Mesenchymal stem cell (in vitro differentiated cells and primary cell): ENCODE data around the gene PPP6R1.

Experiments
- DNase-seq: peaks from one replicate; pipeline ENCODE4 v3.0.0-alpha.2; 2013
- H2AFZ ChIP-seq: one replicate; pipeline ENCODE4 v1.6.1; 2013; ENCODE audit warnings: low read depth, mild to moderate bottlenecking, control low read depth, inconsistent platforms, low read length, moderate library complexity
- H2AK5ac ChIP-seq: 2 replicates; pipeline ENCODE4 v1.6.1; 2013; ENCODE audit warnings: low read length, moderate library complexity, mild to moderate bottlenecking, inconsistent platforms; ENCODE audit not compliant: severe bottlenecking
- H2BK120ac ChIP-seq: one replicate; pipeline ENCODE4 v1.6.1; 2013; ENCODE audit warnings: low read depth, mild to moderate bottlenecking, inconsistent platforms, low read length, moderate library complexity
- H2BK12ac ChIP-seq, 2 experiments: one replicate each; pipeline ENCODE4 v1.6.1; 2013; ENCODE audit warnings: inconsistent platforms in 2 of 2, low read length in 2 of 2, mild to moderate bottlenecking in 2 of 2, moderate library complexity in 2 of 2, control low read depth in 1 of 2
- H2BK15ac ChIP-seq: one replicate; pipeline ENCODE4 v1.6.1; 2013; ENCODE audit warnings: mild to moderate bottlenecking, low read depth, inconsistent platforms; ENCODE audit not compliant: poor library complexity, severe bottlenecking
- H2BK5ac ChIP-seq: 2 replicates; pipeline ENCODE4 v1.6.1; 2013; ENCODE audit warnings: low read depth, mild to moderate bottlenecking, low read length, control low read depth, inconsistent platforms; ENCODE audit not compliant: poor library complexity, severe bottlenecking
- H3K14ac ChIP-seq, 2 experiments: one replicate each; pipeline ENCODE4 v1.6.1; 2013; ENCODE audit warnings: inconsistent platforms in 2 of 2, low read length in 2 of 2, control low read depth in 1 of 2, mild to moderate bottlenecking in 1 of 2, moderate library complexity in 1 of 2
- H3K18ac ChIP-seq, 2 experiments: one replicate each; pipeline ENCODE4 v1.6.1; 2013; ENCODE audit warnings: inconsistent platforms in 2 of 2, low read length in 2 of 2, control low read depth in 1 of 2, low read depth in 1 of 2, mild to moderate bottlenecking in 1 of 2
- H3K23ac ChIP-seq, 2 experiments: one replicate each; pipeline ENCODE4 v1.6.1; 2013; ENCODE audit warnings: inconsistent platforms in 2 of 2, low read length in 2 of 2, mild to moderate bottlenecking in 2 of 2, moderate library complexity in 2 of 2, control low read depth in 1 of 2
- H3K27ac ChIP-seq: 2 replicates; pipeline ENCODE4 v1.5.1; 2013; ENCODE audit warnings: mild to moderate bottlenecking, moderate library complexity, low read length, control low read depth, inconsistent platforms; ENCODE audit not compliant: poor library complexity, severe bottlenecking
- H3K27me3 ChIP-seq, 2 experiments: 2 replicates each; pipeline versions ENCODE4 v1.6.1 to v1.7.0; 2013; ENCODE audit warnings: low read length in 2 of 2, mild to moderate bottlenecking in 2 of 2, moderate library complexity in 2 of 2, control low read depth in 1 of 2, inconsistent platforms in 1 of 2; ENCODE audit not compliant: control insufficient read depth in 1 of 2, insufficient read depth in 1 of 2
- H3K36me3 ChIP-seq, 2 experiments: 2 replicates each; pipeline versions ENCODE4 v1.6.1 to v1.7.0; 2013; ENCODE audit warnings: low read length in 2 of 2, control low read depth in 1 of 2, inconsistent platforms in 1 of 2, low read depth in 1 of 2, mild to moderate bottlenecking in 1 of 2; ENCODE audit not compliant: insufficient read depth in 2 of 2, control insufficient read depth in 1 of 2
- H3K4ac ChIP-seq, 2 experiments: one replicate each; pipeline ENCODE4 v1.6.1; 2013; ENCODE audit warnings: inconsistent platforms in 2 of 2, low read length in 2 of 2, mild to moderate bottlenecking in 2 of 2, moderate library complexity in 2 of 2, control low read depth in 1 of 2, low read depth in 1 of 2
- H3K4me1 ChIP-seq: 2 replicates; pipeline ENCODE4 v1.6.1; 2013; ENCODE audit warnings: low read depth, low read length, control low read depth; ENCODE audit not compliant: control insufficient read depth, insufficient read depth
- H3K4me2 ChIP-seq: 2 replicates; pipeline ENCODE4 v1.6.1; 2013; ENCODE audit warnings: low read length, mild to moderate bottlenecking, inconsistent platforms; ENCODE audit not compliant: poor library complexity, severe bottlenecking
- H3K4me3 ChIP-seq, 2 experiments: 2 replicates each; pipeline versions ENCODE4 v1.5.1 to v1.7.0; 2013; ENCODE audit warnings: low read length in 2 of 2, mild to moderate bottlenecking in 2 of 2, control low read depth in 1 of 2, low read depth in 1 of 2; ENCODE audit not compliant: insufficient read depth in 1 of 2
- H3K79me1 ChIP-seq: replicated peaks from 2 replicates; pipeline ENCODE4 v1.6.1; 2013; ENCODE audit warnings: mild to moderate bottlenecking, control low read depth, low read length, inconsistent platforms; ENCODE audit not compliant: poor library complexity, severe bottlenecking
- H3K9ac ChIP-seq: 2 replicates; pipeline ENCODE4 v1.7.0; 2013; ENCODE audit warnings: mild to moderate bottlenecking, low read length, moderate library complexity
- H3K9me3 ChIP-seq: 2 replicates; pipeline ENCODE4 v1.7.0; 2013; ENCODE audit warnings: mild to moderate bottlenecking, low read length; ENCODE audit not compliant: control insufficient read depth
- H4K8ac ChIP-seq: one replicate; pipeline ENCODE4 v1.6.1; 2013; ENCODE audit warnings: inconsistent platforms, mild to moderate bottlenecking, low read length, moderate library complexity
- H4K91ac ChIP-seq: one replicate; pipeline ENCODE4 v1.6.1; 2013; ENCODE audit warnings: mild to moderate bottlenecking, low read length, inconsistent platforms
- WGBS: methylation state at CpG from one replicate; pipeline ENCODE4 v1.1.7; 2013; ENCODE audit warnings: mixed read lengths; 5-methylcytosine and 5-hydroxymethylcytosine counted together

The PPP6R1 gene

DNA sequence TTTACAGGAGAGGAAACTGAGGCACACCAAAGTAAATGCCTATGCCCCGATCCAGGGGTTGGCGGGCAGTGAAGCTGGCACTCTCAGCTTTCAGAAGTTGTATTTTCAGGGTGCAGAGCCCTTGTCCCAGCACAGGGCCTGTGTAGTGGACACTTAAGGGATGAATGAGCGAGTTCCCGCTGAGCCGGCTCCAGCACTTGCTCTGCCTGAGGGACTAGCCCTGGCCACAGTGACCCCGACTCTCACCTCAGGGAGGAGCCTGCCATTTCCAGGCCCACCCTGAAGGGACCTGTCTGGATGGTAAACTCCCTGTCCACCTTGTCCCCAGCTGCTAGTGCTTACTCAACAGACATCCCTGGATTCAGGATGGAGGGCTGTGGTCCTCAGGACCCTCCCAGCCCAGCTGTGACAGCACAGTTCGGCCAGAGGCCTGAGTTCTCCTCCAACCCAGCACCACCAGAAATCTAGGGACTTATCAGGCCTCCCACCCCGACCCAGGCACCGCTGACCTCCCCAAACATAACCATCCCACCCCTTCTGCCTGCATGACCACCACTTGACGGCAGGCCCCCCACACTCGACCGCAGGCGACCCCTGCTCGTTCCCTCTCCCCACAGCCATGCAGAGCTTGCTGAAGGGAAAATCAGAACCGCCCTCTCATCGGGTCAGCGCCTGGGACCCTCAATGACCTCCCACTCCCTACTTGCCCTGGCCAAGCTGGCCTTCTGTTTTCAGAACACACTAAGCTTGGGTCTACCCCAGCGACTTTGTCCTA lies 8.4 kb downstream of the PPP6R1 start:
- Histone ChIP-seq H3K4ac (no peak overlapping the region), H3K4me2 (no peak overlapping the region), H4K91ac (no peak overlapping the region), H3K27ac (no peak overlapping the region), H3K9ac (no peak overlapping the region), H4K8ac (no peak overlapping the region), H3K18ac (no peak overlapping the region), H3K23ac (no peak overlapping the region), H3K14ac (no peak overlapping the region), H3K9me3 (no peaks in the 10 kb centered on the region), H2BK12ac (no peak overlapping the region), H2BK5ac (no peak overlapping the region), H2BK15ac (no peak overlapping the region), H3K27me3 (no peaks in the 10 kb centered on the region), H2BK120ac (no peak overlapping the region), H2AFZ (no peak overlapping the region), H3K4me3 (no peak overlapping the region), H3K79me1 (peaks cover 14% of the 10 kb centered on the region), H3K4me1 (peaks cover 63% of the 10 kb centered on the region), H3K36me3 (peaks cover 15 to 60% of the 10 kb centered on the region in 2 experiments), H2AK5ac (no peak overlapping the region)
- 95% methylated on average over 18 of the region's 18 CpGs for WGBS
- no peak for DNase-seq

DNA sequence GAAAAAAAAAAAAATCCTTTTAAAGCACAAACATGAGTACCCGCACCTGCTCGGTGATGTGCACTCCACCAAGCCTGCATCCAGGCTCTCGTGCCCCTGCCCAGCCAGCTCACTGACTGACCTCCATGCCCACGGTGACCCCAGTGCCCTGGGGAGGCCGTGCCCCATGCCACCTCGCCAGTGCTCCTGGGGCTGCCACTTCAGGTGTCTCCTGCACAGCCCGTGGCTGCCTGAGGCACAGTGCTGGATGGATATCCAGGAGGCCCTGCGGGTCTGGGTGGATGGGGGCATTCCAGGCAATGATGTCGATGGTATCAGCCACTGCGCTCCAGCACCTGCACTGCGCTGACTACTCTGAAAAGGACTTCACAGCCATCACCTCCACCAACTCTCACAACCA lies 9.0 kb downstream of the PPP6R1 start:
- 95% methylated on average over 11 of the region's 11 CpGs for WGBS
- no peak overlapping the region for H3K4ac ChIP-seq
- no peak overlapping the region for H4K8ac ChIP-seq
- no peak overlapping the region for H2BK12ac ChIP-seq
- no peak overlapping the region for H3K23ac ChIP-seq
- H3K79me1 ChIP-seq: peaks cover 20% of the 10 kb centered on the region
- no peaks in the 10 kb centered on the region for H3K9me3 ChIP-seq
- H2BK120ac ChIP-seq: no peak overlapping the region
- H2BK15ac ChIP-seq: peak overlapping the region; percentile 31
- no peak for DNase-seq
- no peak overlapping the region for H3K27ac ChIP-seq
- no peak overlapping the region for H3K14ac ChIP-seq
- H3K18ac ChIP-seq: no peak overlapping the region
- no peaks in the 10 kb centered on the region for H3K27me3 ChIP-seq
- H3K4me3 ChIP-seq: no peak overlapping the region
- H3K9ac ChIP-seq: no peak overlapping the region
- no peak overlapping the region for H3K4me2 ChIP-seq
- H4K91ac ChIP-seq: no peak overlapping the region
- peaks cover 59% of the 10 kb centered on the region for H3K4me1 ChIP-seq
- no peak overlapping the region for H2BK5ac ChIP-seq
- no peak overlapping the region for H2AK5ac ChIP-seq
- H2AFZ ChIP-seq: no peak overlapping the region
- H3K36me3 ChIP-seq: peaks cover 21 to 66% of the 10 kb centered on the region in 2 experiments

DNA sequence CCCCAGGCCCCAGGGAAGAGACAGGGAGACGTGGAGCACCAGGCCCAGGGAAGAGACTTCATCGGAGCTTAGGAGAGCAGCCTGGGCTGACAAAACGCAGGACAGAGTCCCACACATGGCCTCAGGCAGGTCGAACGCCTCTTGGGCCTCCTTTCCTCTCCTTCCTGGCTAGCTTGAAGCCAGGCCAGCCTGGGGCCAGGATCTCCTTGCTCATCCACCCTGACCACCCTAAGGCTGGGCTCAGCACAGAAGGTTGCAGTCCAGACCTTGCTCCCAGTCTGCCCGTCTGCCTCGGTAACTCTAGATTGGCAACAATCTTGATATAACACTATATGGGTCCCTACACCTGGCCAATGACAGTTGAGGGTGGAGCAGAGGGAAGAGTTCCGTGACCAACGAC lies 10.1 kb downstream of the PPP6R1 start:
- H3K79me1 ChIP-seq: peaks cover 24% of the 10 kb centered on the region
- H4K91ac ChIP-seq: no peak overlapping the region
- H3K27me3 ChIP-seq: no peaks in the 10 kb centered on the region
- H2AFZ ChIP-seq: no peak overlapping the region
- H3K27ac ChIP-seq: no peak overlapping the region
- no peak overlapping the region for H2BK12ac ChIP-seq
- no peak overlapping the region for H2AK5ac ChIP-seq
- no peaks in the 10 kb centered on the region for H3K9me3 ChIP-seq
- DNase-seq: no peak
- no peak overlapping the region for H3K4me2 ChIP-seq
- no peak overlapping the region for H3K9ac ChIP-seq
- H3K18ac ChIP-seq: no peak overlapping the region
- H3K4me3 ChIP-seq: no peak overlapping the region
- peaks cover 32 to 68% of the 10 kb centered on the region in 2 experiments for H3K36me3 ChIP-seq
- no peak overlapping the region for H3K23ac ChIP-seq
- no peak overlapping the region for H4K8ac ChIP-seq
- H3K4ac ChIP-seq: no peak overlapping the region
- no peak overlapping the region for H2BK120ac ChIP-seq
- 96% methylated on average over 9 of the region's 9 CpGs for WGBS
- no peak overlapping the region for H2BK5ac ChIP-seq
- peaks cover 51% of the 10 kb centered on the region for H3K4me1 ChIP-seq
- no peak overlapping the region for H2BK15ac ChIP-seq
- H3K14ac ChIP-seq: no peak overlapping the region

DNA sequence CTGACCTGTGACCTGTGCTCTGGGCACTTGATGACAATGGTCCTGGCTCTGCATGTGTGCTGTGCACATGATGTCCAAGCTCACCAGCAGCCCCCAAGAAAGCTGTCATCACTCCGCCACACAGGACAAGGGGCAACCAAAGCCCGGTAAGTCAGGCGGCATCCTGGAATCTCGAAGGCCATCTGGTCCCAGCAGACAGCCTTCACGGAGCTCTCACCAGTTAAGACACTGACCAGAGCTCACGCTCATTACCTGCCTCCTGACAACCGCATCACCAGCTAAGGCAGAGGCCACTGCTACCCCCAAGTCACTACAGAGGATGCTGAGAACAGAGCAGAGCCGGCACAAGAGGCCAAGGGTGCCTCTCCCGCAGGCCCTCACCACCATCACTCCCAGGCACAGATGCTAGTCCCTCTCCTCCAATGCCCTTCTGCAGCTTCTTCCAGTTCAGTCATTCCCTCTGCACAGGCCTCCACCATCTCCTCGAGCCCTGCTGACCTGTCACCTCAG lies 10.6 kb downstream of the PPP6R1 start:
- Histone ChIP-seq H2BK5ac (no peak overlapping the region), H3K23ac (no peak overlapping the region), H3K4me2 (no peak overlapping the region), H3K36me3 (peaks cover 37 to 69% of the 10 kb centered on the region in 2 experiments), H3K27ac (no peak overlapping the region), H2BK12ac (no peak overlapping the region), H4K8ac (no peak overlapping the region), H3K79me1 (peaks cover 24% of the 10 kb centered on the region), H4K91ac (no peak overlapping the region), H3K4me3 (no peak overlapping the region), H3K27me3 (no peaks in the 10 kb centered on the region), H3K9ac (peak overlapping the region; percentile 34), H3K9me3 (no peaks in the 10 kb centered on the region), H2BK120ac (no peak overlapping the region), H2BK15ac (no peak overlapping the region), H3K14ac (no peak overlapping the region), H2AFZ (no peak overlapping the region), H3K18ac (no peak overlapping the region), H3K4ac (no peak overlapping the region), H3K4me1 (peaks cover 48% of the 10 kb centered on the region), H2AK5ac (no peak overlapping the region)
- 89% methylated on average over 10 of the region's 10 CpGs for WGBS
- DNase-seq: no peak
